SKM-1 (cell line): Measurements from ENCODE around the gene BRK1.
"Not testable (repeated sequence)": the region's sequence is repeated elsewhere in the genome, so short reads cannot be mapped to it uniquely, and the experiment has no call there.

ENCODE experiments used
- DNase-seq: peaks from one replicate; lab custom pipeline; 2025; ENCODE audit not compliant: unreplicated experiment; lab: John Stamatoyannopoulos, UW

BRK1 gene

GRCh38 chr3:10176150-10176549 is 60.7 kb downstream of the BRK1 start:
- not testable (repeated sequence) for DNase-seq
